Brain microvascular endothelial cell (primary cell): ENCODE data around the gene TPPP.

Experiments used
- DNase-seq: peaks from one replicate; pipeline ENCODE4 v3.0.0-alpha.2; 2020
- H3K27ac ChIP-seq: fragments of 250-450 bp; sonication (Bioruptor Pico); 2 replicates; pipeline ENCODE4 v1.5.1; 2020; ENCODE audit warnings: mild to moderate bottlenecking, moderate library complexity
- H3K27me3 ChIP-seq: fragments of 250-450 bp; sonication (Bioruptor Pico); replicated peaks from 2 replicates; pipeline ENCODE4 v1.5.1; 2020; ENCODE audit warnings: mild to moderate bottlenecking
- H3K36me3 ChIP-seq: fragments of 250-450 bp; sonication (Bioruptor Pico); replicated peaks from 2 replicates; pipeline ENCODE4 v1.5.1; 2020; ENCODE audit warnings: mild to moderate bottlenecking
- H3K4me3 ChIP-seq: 2 replicates; pipeline ENCODE4 v1.5.1; 2011; ENCODE audit warnings: low read depth, mild to moderate bottlenecking, control low read depth, low read length, moderate library complexity
- CTCF ChIP-seq: IDR thresholded peaks from 2 replicates; pipeline ENCODE4 v1.5.1; 2011; ENCODE audit warnings: low read depth, mild to moderate bottlenecking, moderate library complexity, low read length, control low read depth, inconsistent platforms; ENCODE audit errors: missing control alignments
- in situ Hi-C: cut with HindIII; loops from 2 replicates; pipeline ENCODE4 v1.10.0; 2017; ENCODE audit warnings: low sequenced_read_pairs, low pct_ligation_motif_present

TPPP gene

GRCh38 chr5:677131-678101 is 15.7 kb downstream of the TPPP start:
- Histone ChIP-seq H3K36me3 (no peaks in the 10 kb centered on the region), H3K27ac (no peak overlapping the region), H3K4me3 (no peak overlapping the region), H3K27me3 (peaks cover 6% of the 10 kb centered on the region)
- TF ChIP-seq CTCF: no peak
- in situ Hi-C loops: no loop called here
- DNase-seq: no peak

GRCh38 chr5:676699-677076 is 16.5 kb downstream of the TPPP start:
- no peak for TF ChIP-seq CTCF
- in situ Hi-C loops: no loop called here
- H3K27ac ChIP-seq: no peak overlapping the region
- H3K4me3 ChIP-seq: no peak overlapping the region
- H3K27me3 ChIP-seq: peaks cover 6% of the 10 kb centered on the region
- H3K36me3 ChIP-seq: no peaks in the 10 kb centered on the region
- no peak for DNase-seq

- Histone ChIP-seq H3K4me3 (no peak overlapping the region), H3K36me3 (no peaks in the 10 kb centered on the region), H3K27me3 (peaks cover 6% of the 10 kb centered on the region), H3K27ac (no peak overlapping the region)
- in situ Hi-C loops: no loop called here
- no peak for TF ChIP-seq CTCF
- DNase-seq: no peak
Measured at GRCh38 chr5:675871-676698, 17.1 kb downstream of the TPPP start.

GRCh38 chr5:675111-675870 is 17.9 kb downstream of the TPPP start:
- no peak overlapping the region for H3K4me3 ChIP-seq
- no peak for TF ChIP-seq CTCF
- in situ Hi-C loops: no loop called here
- peaks cover 6% of the 10 kb centered on the region for H3K27me3 ChIP-seq
- no peak for DNase-seq
- no peaks in the 10 kb centered on the region for H3K36me3 ChIP-seq
- H3K27ac ChIP-seq: no peak overlapping the region

GRCh38 chr5:674630-675011 is 18.5 kb downstream of the TPPP start:
- Histone ChIP-seq H3K36me3 (no peaks in the 10 kb centered on the region), H3K27ac (no peak overlapping the region), H3K27me3 (peaks cover 6% of the 10 kb centered on the region), H3K4me3 (no peak overlapping the region)
- in situ Hi-C loops: no loop called here
- DNase-seq: no peak
- no peak for TF ChIP-seq CTCF
